ENCODE measurements around the gene KYAT1. TPM values are rescaled to one million over a fixed set of nuclear protein-coding genes. Genes with fewer than 3 reads are reported as not detected.

The KYAT1 gene
- total RNA-seq, 1 experiment from 2014 or later: 6.1 TPM

- no peaks in the 10 kb centered on the region for H3K9me3 ChIP-seq (ENCODE audit: control insufficient read depth, insufficient read depth, low read depth, low read length)
- ATAC-seq: no peak
- CTCF ChIA-PET: no interaction called here
- H3K4me1 ChIP-seq (ENCODE audit: control insufficient read depth, insufficient read depth, low read length): peaks cover 10% of the 10 kb centered on the region; the same call in 1 of the 2 replicates
- POLR2A ChIA-PET: no interaction called here
- no TSS peak for BruUV-seq (replicated peaks)
- TF ChIP-seq TCF7L2 (IDR thresholded peaks at IDR 0.05; ENCODE audit: low read depth, low read length) (no peak), CTCF (IDR thresholded peaks at IDR 0.05) (no peak), REST (IDR thresholded peaks at IDR 0.05; ENCODE audit: insufficient read depth in 1 of 2, low read depth in 2 of 2, low read length in 1 of 2) (no peak), POLR2AphosphoS5 (IDR thresholded peaks at IDR 0.05; ENCODE audit: low read depth, low read length) (no peak), SIN3A (IDR thresholded peaks at IDR 0.05; ENCODE audit: borderline replicate concordance, insufficient read depth, low read depth, low read length) (no peak)
- H3K36me3 ChIP-seq (ENCODE audit: control insufficient read depth, insufficient read depth, low read length): no peaks in the 10 kb centered on the region
- DNase-seq (ENCODE audit: low read depth, low spot score): no peak
- intact Hi-C loops (cut with micrococcal nuclease; ENCODE audit: unreplicated experiment) (no loop called here), in situ Hi-C loops (cut with HindIII; ENCODE audit: low pct_unique_long_range_greater_than_20kb, low sequenced_read_pairs) (no loop called here)
- H3K27ac ChIP-seq (ENCODE audit: low read length): no peak overlapping the region
- no peak overlapping the region for H3K4me3 ChIP-seq (ENCODE audit: low read depth in 2 of 2, low read length in 2 of 2)
- H3K27me3 ChIP-seq (ENCODE audit: control insufficient read depth, insufficient read depth, low read length): no peaks in the 10 kb centered on the region
Observed at GRCh38 chr9:128917151-128917849, 35.5 kb upstream of the KYAT1 start.

- intact Hi-C loops (cut with micrococcal nuclease; ENCODE audit: unreplicated experiment) (no loop called here), in situ Hi-C loops (cut with HindIII; ENCODE audit: low pct_unique_long_range_greater_than_20kb, low sequenced_read_pairs) (no loop called here)
- H3K27ac ChIP-seq (ENCODE audit: low read length): no peak overlapping the region
Observed at GRCh38 chr9:128916745-128917144, 35.0 kb upstream of the KYAT1 start.

More at GRCh38 chr9:128916745-128917144, 35.0 kb upstream of the KYAT1 start:
- TF ChIP-seq REST (IDR thresholded peaks at IDR 0.05; ENCODE audit: insufficient read depth in 1 of 2, low read depth in 2 of 2, low read length in 1 of 2) (no peak), CTCF (IDR thresholded peaks at IDR 0.05) (no peak), POLR2AphosphoS5 (IDR thresholded peaks at IDR 0.05; ENCODE audit: low read depth, low read length) (no peak), SIN3A (IDR thresholded peaks at IDR 0.05; ENCODE audit: borderline replicate concordance, insufficient read depth, low read depth, low read length) (no peak), TCF7L2 (IDR thresholded peaks at IDR 0.05; ENCODE audit: low read depth, low read length) (no peak)
- Histone ChIP-seq H3K9me3 (ENCODE audit: control insufficient read depth, insufficient read depth, low read depth, low read length) (no peaks in the 10 kb centered on the region), H3K4me3 (ENCODE audit: low read depth in 2 of 2, low read length in 2 of 2) (no peak overlapping the region), H3K4me1 (ENCODE audit: control insufficient read depth, insufficient read depth, low read length) (peaks cover 12% of the 10 kb centered on the region; the same call in 1 of the 2 replicates), H3K36me3 (ENCODE audit: control insufficient read depth, insufficient read depth, low read length) (no peaks in the 10 kb centered on the region), H3K27me3 (ENCODE audit: control insufficient read depth, insufficient read depth, low read length) (no peaks in the 10 kb centered on the region)
- DNase-seq (ENCODE audit: low read depth, low spot score) (no peak), ATAC-seq (no peak)
- ChIA-PET CTCF (interaction anchor here (0.9 kb wide), 1 partner anchor 53 kb away, joined by 3 read pairs; no protein-coding TSS in a partner anchor), POLR2A (no interaction called here)
- BruUV-seq (replicated peaks): no TSS peak
